Measurements from ENCODE around the gene PKP2.
"Not testable (repeated sequence)": the region's sequence is repeated elsewhere in the genome, so short reads cannot be mapped to it uniquely, and the experiment has no call there.

PKP2 gene

DNA sequence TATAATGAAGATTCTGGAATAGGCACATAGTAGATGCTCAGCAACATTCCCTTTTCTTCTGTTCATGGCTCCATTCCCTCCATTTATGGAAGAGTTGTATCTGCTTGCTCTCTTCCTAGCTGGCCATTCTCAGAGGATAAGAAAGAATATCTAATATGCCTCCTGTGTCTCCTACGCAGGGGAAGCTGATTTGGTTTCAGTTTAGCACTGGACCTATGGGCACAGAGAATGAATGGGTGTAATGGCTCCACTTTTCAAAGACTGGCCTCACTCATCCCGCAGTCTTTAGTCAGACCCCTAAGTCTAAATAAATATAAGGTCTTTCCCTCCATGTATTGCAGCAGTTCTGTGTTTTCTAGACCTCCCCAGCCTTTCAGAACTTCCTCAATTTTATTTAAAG, 2.0 kb downstream of the PKP2 start:
- no peak overlapping the region for H3K27ac ChIP-seq
- TF ChIP-seq, protein P1, sequence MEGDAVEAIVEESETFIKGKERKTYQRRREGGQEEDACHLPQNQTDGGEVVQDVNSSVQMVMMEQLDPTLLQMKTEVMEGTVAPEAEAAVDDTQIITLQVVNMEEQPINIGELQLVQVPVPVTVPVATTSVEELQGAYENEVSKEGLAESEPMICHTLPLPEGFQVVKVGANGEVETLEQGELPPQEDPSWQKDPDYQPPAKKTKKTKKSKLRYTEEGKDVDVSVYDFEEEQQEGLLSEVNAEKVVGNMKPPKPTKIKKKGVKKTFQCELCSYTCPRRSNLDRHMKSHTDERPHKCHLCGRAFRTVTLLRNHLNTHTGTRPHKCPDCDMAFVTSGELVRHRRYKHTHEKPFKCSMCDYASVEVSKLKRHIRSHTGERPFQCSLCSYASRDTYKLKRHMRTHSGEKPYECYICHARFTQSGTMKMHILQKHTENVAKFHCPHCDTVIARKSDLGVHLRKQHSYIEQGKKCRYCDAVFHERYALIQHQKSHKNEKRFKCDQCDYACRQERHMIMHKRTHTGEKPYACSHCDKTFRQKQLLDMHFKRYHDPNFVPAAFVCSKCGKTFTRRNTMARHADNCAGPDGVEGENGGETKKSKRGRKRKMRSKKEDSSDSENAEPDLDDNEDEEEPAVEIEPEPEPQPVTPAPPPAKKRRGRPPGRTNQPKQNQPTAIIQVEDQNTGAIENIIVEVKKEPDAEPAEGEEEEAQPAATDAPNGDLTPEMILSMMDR (conservative IDR thresholded peaks at IDR 0.05): no peak
- no peak for TF ChIP-seq ZFX (IDR thresholded peaks at IDR 0.05)

DNA sequence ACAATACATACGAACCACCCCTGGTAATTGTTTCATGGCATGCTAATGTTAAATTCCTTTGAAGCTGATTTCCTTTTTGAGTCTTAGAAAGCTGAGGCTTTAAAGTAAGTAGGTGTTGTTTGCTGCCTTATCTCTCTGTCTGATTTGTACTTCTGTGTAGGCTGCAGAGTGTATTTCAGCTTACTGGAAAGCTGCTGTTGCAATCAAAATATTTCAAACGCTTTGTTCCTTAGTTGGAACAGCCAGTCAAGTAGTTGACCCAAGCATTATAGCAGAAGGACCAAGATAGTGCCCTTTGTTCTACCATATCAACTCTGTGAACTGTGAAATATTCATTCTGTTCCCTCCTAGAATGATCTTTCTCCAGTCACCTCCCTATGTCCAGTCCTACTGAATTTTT, 3.1 kb downstream of the PKP2 start:
- H3K27ac ChIP-seq: no peak overlapping the region
- TF ChIP-seq ZFX (IDR thresholded peaks at IDR 0.05): no peak
- TF ChIP-seq, protein P1 (conservative IDR thresholded peaks at IDR 0.05): no peak

DNA sequence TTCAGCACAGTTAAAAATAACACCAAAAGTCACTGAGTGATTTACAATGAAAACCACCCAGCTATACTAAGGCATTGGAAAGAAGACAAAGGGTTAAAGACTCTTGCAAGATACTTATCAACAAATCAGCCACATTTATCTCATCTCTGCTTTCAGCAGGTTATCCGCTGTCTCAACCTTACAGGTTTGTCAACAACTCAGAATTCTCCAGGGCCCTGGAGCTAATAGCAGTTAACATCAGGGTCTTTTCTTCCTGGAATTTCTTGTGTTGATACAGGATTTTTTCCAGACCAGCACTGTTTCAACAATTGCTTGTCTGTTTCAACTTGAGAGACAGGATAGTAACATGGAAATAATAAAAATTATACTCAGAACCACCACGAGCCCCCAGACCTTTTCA, 3.5 kb downstream of the PKP2 start:
- no peak for TF ChIP-seq ZFX (IDR thresholded peaks at IDR 0.05)
- TF ChIP-seq, protein P1 (conservative IDR thresholded peaks at IDR 0.05): no peak
- no peak overlapping the region for H3K27ac ChIP-seq

DNA sequence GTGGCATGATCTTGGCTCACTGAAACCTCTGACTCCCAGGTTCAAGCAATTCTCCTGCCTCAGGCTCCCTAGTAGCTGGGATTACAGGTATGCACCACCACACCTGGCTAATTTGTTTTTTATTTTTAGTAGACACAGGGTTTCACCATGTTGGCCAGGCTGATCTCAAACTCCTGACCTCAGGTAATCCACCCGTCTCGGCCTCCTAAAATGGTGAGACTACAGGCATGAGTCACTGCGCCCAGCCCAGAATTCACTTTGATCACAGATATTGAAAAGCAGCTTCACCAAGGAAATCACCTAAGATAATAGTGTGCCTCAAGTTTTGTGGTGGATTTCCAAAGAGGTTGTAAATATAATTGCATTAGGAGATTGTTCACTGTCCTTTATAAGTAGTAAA, 4.2 kb downstream of the PKP2 start:
- not testable (repeated sequence) for H3K27ac ChIP-seq

DNA sequence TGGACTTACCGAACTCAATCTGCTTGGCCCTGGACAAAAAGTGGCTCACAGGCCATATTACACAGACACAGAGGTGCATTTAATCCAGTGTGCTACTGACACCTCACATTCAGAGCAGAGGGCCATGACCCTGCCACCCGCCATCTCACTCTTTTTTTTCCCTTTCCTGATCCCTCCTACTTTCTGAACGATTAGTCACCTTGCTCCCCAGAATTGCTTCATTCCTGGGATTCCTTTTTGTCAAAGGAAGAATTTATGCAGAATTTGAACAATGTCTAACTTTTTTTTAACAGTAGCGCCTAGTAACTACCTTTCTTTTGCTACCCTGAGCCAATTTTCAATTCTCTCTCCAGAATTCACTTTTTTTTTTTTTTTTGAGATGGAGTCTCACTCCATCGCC, 4.6 kb downstream of the PKP2 start:
- no peak for TF ChIP-seq ZFX (IDR thresholded peaks at IDR 0.05)
- TF ChIP-seq, protein P1 (conservative IDR thresholded peaks at IDR 0.05): no peak
- no peak overlapping the region for H3K27ac ChIP-seq

DNA sequence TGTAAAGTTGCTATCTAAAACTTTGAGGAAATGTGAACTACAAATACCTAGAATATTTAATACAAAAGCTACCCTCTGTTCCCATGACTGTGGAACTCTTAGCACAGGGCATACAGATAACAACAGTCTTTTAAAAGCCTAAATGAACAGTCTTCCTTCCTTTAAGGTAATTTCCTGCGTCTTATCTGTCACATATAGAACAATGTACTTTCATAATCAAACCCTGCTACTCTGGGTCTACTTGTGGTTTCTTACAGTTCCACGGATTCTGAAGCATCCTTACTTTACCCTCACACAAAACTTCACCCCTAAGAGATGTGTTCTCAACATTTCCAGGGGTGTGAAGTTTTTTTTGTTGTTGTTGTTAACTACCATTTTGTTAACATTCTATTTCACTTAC, 5.1 kb downstream of the PKP2 start:
- no peak overlapping the region for H3K27ac ChIP-seq
- no peak for TF ChIP-seq ZFX (IDR thresholded peaks at IDR 0.05)
- TF ChIP-seq, protein P1 (conservative IDR thresholded peaks at IDR 0.05): no peak

DNA sequence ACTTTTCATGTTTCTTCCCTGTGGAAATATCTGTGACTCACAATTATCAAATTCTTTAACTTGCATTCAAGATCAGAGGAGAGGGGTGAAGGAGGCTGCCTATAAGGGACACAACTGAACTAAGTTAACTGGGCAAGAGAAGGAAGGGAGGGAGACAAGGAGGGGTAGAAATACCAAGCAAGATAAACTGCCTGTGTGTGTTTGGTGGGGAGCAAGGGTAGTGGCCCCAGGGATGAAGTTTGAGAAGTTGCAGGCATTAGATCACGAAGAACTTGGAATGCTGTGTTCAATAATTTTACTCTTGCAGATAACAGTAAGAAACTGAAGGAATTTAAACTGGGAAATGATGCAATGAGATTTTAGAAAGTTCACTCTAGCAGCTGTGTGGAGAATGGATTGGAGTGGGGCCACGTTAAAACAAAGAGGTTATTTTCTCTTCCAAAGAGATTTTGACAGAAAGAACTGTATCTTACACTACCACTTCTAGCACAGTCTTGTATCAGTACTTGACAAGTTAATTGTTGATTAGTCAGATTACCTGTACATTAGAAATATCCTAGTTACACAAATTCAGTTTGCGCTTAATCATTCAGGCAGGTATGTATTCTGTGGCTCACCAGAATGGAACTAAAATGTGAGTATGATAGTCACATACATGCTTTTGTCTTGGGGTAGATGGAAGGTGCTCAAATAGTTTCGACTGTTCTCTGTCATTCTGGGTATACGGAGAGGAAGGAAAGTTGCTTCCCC, 7.4 kb downstream of the PKP2 start:
- TF ChIP-seq, protein P1 (conservative IDR thresholded peaks at IDR 0.05): no peak
- no peak for TF ChIP-seq ZFX (IDR thresholded peaks at IDR 0.05)
- no peak overlapping the region for H3K27ac ChIP-seq

DNA sequence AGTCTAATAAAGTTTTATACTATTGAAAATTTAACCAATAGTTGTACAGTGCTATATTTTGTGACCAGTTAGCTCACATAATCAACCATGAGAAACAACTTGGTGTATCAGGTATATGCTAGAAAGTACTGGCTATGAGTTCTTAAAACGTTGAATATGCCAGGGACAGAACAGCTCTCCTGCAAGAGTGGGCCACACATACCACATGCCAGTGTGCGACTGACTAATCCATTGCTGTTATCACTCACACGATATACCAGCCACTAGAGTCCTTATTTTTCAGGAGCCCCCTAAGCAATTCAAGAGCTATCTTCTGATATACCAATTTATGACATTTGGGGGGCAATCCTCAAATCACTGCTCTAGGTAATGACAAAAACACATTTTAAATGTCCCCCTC, 9.5 kb downstream of the PKP2 start:
- no peak overlapping the region for H3K27ac ChIP-seq
- TF ChIP-seq, protein P1 (conservative IDR thresholded peaks at IDR 0.05): no peak
- no peak for TF ChIP-seq ZFX (IDR thresholded peaks at IDR 0.05)

Measured in C4-2B (cell line).